NCI-H460 (cell line): ENCODE data around the gene RPS4Y1. TPM values are rescaled to one million over a fixed set of nuclear protein-coding genes. Genes with fewer than 3 reads are reported as not detected.
"Not testable (repeated sequence)": the region's sequence is repeated elsewhere in the genome, so short reads cannot be mapped to it uniquely, and the experiment has no call there.

ENCODE experiments used
- DNase-seq: peaks from one replicate; pipeline ENCODE4 v3.0.0-alpha.2; 2016; ENCODE audit warnings: low read depth; ENCODE audit errors: extremely low read depth
- polyA plus RNA-seq: library from polyadenylated mRNA; depleted of rRNA; stranded (reverse); fragments of >200 nt; gene quantifications from 2 replicates; pipeline ENCODE4 v1.2.3, GENCODE V29; 2014; cell fraction: nucleus; rRNA removed
- total RNA-seq: library from RNA; depleted of rRNA; stranded (reverse); fragments of >200 nt; shearing (Covaris generic); gene quantifications from 2 replicates; pipeline ENCODE4 v1.2.3, GENCODE V29; 2014; rRNA removed

The RPS4Y1 gene
- total RNA-seq, result 812 and 946 TPM in 2 replicates
- 487 and 575 TPM in 2 replicates for polyA plus RNA-seq

DNA sequence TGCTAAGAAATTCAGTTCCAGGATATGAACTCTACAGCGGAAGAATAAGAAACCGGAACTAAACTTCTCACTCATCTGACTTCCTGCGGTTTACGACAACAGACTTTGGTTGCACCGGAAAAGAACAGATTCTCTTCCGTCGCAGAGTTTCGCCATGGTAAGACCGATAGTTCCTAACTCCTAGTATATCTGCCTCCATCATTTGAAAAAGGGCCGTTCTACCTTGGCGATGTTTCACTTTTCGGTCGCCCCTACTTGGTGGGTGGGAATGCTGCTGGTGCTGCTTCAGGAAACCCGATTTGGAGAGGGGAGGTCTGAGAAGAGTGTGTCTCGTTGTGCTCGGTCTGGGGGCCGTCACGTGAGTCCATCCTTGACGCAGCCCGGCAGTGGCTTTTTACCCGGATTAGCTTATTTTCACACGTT lies at the start of gene RPS4Y1:
TSS of gene RPS4Y1 (plus strand) at position 132 of the 423 bp plus-strand sequence. CDS start at position 155, 23 bp downstream.
- peak; percentile 72 for DNase-seq

DNA sequence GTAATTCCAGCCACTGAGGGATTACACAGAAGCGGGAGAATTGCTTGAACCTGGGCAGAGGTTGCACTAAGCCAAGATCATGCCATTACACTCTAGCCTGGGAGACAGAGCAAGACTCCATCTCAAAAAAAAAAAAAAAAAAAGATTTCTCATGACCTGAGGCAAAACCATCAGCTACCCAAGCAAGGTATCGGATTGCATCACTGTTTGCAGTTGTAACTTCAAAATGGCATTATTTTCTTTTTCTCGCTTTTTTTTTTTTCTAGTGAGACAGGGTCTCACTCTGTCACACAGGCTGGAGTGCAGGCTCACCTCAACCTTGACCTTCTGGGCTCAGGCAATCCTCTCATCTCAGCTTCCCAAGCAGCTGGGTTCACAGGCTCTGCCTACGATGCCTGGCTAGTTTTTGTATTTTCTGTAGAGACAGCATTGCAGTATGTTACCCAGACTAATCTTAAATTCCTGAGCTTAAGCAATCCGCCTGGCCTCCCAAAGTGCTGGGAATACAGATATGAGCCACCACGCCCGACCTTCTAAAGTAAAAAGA lies 44.4 kb upstream of the RPS4Y1 start:
- DNase-seq, result no peak

DNA sequence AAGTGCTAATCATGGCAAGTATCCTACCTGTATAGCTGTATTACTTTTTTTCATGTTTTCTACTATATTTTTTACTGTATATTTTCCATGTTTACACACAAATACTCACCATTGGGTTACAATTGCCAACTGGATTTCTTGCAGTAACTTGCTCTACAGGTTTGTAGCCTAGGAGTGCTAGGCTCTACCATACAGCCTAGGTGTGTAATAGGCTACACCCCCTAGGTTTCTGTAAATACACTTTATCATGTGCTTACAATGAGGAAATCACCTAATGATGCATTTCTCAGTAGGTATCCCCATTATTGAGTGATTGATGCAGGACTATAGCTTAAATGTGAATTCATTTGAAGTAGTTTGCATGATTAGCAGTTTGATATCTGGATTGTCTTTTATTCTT lies 43.4 kb upstream of the RPS4Y1 start:
- no peak for DNase-seq

DNA sequence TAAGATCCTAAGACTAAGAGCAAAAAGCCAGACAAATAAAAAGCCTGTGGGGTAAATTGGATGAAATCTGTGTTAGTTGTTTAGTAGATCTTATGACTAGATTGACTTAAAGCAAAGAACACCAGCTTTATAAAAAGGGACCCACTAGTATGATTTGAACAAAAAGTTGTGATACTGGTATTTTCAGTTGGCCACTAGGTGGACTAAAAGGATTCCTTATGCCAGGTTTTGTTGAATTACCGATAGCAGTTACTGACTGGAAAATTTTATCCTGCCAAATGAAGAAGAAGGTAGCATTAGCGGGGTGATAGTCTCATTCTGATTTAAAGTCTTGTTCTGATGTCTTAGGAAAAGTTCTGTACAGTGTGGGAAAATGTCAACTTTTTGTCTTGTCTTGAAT lies 41.2 kb upstream of the RPS4Y1 start:
- DNase-seq, result peak; percentile 11

DNA sequence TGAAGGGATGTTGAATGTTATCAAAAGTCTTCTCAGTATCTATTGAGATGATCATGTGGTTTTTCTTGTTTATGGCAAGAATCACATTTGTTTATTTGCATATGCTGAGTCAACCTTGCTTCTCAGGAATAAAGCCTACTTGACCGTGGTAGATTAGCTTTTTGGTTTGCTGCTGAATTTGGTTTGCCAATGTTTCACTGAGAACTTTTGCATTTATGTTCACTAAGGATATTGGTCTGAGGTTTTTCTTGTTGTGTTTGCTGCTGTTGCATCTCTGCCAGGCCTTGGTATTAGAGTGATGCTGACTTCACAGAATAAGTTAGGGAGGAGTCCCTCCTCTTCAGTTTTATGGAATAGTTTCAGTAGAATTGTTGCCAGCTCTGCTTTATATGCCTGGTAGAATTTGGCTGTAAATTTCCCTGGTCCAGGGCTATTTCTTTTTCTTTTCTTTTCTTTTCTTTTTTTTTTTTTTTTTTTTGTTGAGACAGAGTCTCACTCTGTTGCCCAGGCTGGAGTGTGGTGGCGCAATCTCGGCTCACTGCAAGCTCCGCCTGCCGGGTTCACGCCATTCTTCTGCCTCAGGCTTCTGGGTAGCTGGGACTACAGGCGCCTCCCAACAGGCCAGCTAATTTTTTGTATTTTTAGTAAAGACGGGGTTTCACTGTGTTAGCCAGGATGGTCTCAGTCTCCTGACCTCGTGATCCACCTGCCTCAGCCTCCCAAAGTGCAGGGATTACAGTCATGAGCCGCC lies 24.1 kb upstream of the RPS4Y1 start:
- not testable (repeated sequence) for DNase-seq

DNA sequence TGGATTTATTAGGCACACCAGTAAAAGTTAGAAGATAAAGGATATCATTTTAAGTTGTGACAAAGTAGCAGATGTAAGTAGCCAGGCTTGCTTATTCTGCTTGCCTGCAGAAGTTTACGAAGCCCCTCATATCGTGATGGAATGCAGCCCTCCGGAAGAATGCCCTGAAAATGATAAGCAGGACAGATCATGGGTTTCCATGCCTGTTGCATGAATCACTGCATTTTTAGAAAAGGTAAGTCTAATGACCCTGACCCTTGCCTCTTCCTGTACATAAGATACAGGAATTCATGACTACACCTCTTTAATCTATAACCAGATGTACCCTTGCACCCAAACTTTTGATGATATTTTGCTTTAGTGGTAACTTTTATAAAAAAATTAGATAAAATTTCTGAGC lies 16.9 kb upstream of the RPS4Y1 start:
- DNase-seq, result no peak

DNA sequence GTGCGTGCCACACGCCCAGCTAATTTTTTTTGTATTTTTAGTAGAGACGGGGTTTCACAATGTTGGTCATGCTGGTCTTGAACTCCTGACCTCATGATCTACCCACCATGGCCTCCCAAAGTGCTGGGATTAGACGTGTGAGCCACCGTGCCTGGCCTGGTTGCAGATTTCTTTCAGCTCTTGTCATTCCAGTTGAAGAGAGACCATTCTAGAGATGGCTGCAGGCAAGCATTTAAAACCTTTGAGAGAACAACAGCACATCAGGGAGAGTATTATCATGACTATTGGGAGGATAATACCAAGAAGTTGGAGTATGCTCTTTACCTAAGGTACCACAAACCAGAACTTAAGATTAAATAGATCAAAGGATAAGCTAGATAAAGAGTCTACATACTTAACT lies 12.9 kb upstream of the RPS4Y1 start:
- DNase-seq, result no peak

DNA sequence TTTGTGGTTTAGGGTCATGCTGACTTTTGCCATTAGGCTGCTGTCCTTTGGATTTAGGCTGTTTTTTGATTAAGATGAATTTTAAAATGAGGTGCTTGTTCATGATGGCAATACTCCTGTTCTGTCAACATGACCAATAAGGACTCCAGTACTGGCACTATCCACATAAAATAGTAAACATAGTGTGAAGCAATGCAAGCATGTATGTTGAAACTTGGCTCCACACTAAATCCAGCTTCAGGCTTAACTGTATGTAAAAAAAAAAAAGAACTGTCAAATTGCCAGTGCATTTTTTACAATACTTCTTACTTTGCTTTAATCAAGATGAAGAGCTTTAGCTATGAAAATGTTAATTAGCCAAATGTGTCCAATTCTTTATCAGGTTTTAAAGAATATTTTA lies 6.2 kb upstream of the RPS4Y1 start:
- no peak for DNase-seq

DNA sequence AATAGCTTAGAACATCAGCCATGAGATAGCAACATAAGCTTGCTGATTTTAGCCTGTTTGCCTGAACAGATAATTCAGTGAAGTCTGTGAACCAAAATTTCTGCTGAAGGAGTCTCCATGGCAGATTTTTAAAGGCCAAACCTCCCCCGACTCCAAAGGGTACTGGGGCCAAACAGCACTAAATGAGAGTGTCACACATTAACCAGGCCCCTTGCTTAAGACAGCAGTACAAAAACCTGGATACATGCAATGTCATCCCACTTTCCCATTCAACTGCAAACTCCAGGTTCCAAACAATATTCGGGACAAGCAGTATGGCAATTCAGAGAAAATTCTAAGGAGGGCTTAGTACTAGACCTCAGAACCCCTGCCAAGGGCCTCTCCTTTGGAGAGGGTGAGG lies 4.3 kb upstream of the RPS4Y1 start:
- no peak for DNase-seq

DNA sequence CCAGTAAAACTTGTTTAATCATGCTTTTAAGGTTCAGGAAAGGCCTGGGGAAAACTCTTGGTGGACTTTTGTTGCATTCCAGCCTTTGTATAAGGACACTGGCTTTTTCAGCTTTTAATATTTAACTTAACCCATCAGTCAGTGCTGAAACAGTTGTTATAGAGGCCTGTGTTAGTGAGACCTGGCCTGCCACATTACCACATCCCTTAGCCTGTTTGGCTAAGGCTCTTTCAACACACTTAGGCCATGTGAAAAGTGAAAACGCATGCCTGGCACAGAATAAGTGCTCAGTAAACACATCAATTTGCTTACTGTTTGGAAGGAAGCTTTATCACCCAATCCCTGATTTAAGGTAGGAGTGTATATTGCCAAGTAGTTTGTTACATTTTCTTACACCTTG lies 3.5 kb upstream of the RPS4Y1 start:
- DNase-seq, result no peak

DNA sequence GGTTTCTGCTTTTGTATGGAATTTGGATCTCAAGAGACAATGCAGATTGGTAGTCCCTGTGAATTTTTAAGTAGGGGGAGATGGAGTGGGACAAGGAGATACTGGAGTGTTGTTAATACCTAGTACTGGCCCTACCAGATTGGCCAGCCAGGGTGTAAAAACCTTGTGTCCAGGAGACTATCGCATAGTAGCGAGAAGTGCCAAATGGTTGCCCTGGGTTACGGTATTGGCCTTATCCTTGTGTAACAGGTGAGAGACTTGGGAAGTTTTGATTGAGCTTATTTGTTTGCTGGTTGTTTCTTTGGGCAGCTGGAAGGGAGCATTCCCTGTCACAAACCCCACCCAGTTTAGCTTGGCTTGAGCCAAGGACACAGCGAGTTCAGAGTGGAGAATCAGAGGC lies 5.4 kb downstream of the RPS4Y1 start:
- DNase-seq, result no peak

DNA sequence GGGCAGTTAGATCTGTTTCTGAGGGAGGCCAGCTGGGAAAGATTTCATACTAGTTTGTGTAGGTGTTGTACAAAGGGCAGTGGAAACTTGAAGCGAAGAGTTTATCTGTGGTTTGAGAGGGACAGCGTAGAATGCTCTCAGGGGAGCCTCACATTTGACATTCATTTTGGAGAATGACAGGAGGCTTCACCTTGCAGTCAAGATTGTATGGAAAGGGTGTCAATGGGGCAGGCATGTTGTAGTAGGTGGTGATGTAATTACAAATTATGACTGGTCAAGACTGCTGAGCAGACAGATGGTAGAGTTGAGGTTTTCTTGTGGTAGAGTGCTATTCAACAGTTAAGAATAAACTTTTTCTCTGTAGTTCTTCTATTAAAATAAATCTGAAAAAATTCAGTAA lies 7.0 kb downstream of the RPS4Y1 start:
- DNase-seq, result no peak

DNA sequence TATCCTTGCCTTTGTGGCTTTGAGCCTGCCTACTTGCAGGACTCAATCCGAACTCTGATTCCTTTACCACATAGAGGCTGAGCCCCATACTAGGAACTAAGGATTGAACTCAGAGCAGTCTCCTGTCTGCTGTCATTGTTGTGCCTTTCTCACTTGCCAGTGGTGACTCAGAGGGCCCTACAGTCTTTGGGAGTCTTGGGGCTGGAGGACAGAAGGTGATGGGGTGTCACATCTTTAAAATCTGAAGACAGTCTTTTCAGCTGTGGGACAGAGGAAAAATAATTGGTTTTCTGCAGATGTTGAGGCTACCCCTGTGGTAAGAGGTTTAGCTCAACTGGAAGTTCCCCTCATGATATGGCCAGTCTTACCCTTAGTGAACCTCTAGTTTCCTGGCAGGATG lies 8.0 kb downstream of the RPS4Y1 start:
- no peak for DNase-seq

DNA sequence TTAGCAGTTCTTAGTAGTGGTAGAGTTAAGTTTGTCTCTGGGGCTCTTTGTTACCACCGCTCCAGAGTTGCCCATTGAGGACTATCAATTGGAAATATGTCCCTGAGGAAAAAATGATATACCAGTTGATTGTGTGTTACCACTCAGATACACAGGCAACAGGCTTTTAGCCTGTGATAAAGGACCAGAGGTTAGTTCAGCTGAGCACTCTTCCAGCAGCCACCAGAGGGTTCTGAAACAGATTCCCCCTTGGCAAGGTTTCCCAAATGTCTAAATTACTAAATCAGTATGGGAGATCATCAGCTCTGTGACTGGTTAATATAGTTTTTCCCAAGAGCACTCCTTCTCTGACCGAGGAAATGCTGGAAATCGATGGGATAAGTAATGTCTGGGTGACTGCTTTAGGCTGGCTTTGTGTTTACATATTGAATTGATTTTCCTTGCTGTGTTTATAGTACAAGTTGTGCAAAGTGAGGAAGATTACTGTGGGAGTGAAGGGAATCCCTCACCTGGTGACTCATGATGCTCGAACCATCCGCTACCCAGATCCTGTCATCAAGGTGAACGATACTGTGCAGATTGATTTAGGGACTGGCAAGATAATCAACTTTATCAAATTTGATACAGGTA lies 12.9 kb downstream of the RPS4Y1 start:
- no peak for DNase-seq

DNA sequence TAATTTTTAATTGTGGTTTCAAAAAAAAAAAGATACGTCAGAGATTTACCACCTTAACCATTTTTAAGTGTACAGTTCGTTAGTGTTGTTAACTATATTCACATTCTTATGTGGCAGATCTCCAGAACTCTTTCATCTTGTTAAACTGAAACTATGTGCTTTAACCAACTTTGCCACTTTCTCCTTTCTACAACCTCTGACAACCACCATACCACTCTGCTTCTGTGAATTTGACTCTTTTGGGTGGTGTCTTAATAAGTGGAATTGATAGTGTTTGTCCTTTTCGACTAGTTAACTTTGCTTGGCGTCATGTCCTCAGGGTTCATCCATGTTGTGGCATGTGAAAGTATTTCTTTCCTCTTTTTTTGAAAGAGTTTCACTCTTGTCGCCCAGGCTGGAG lies 15.7 kb downstream of the RPS4Y1 start:
- DNase-seq, result no peak

DNA sequence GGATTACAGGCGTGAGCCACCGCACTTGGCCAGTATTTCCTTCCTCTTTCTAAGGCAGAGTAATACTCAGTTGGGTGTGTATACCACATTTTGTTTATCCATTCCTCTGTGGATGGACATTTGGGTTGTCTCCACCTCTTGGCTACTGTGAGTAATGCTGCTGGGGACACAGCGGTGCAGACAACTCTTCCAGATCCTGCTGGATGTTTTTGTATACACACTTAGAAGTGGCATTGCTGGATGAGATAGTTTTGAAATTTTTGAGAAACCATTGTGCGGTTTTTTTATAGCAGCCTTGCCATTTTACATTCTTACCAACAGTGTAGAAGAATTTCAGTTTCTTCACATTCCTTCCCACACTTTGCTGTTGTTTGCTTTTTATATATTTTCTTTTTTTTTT lies 16.3 kb downstream of the RPS4Y1 start:
- peak; percentile 55 for DNase-seq

DNA sequence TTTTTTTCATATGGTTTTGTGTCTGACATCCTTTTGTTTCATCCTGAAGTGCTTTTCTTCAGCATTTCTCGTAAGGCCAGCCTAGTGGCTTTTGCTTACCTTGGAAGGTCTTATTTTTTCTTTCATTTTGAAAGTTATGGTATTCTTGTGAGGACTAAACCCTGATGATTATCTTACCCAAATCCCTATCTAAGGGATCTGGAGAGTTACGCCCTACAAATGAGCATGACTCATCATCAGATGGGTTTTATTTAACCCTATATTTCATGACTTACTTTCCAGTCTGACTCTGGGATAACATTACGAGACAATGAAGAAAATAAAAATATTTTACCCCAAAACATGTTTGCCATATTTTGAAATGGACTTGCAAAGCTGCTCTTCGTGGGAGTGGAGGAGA lies 18.4 kb downstream of the RPS4Y1 start:
- no peak for DNase-seq

DNA sequence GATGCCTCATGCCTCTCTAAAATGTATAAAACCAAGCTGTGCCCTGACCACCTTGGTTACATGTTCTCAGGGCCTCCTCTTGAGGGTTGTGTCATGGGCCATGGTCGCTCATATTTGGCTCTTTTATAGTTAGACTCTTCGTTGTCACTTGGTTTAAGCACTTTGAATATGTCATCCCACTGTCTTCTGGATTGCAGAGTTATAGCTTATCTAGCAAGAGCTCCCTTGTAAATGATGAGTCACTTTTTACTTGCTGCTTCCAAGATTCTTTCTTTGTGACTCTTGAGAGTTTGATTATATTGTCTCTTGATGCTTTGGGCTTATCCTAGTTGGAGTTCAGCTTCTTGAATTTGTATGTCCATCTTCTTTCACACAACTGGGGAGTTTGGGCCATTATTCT lies 19.1 kb downstream of the RPS4Y1 start:
- peak; percentile 21 for DNase-seq

DNA sequence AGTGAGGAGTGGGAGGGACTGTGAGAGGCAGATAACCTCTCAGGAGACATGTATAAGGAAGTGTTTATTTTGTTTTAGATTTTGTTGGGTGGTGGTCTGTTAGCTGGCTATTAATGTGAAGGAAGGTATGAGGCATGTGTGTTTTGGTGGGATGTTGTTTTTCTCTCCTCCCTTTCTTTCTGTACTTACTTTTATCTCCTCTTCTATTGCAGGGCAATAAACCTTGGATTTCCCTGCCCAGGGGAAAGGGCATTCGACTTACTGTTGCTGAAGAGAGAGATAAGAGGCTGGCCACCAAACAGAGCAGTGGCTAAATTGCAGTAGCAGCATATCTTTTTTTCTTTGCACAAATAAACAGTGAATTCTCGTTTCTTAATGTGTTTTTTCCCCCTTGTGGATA lies 25.2 kb downstream of the RPS4Y1 start:
- DNase-seq, result no peak

DNA sequence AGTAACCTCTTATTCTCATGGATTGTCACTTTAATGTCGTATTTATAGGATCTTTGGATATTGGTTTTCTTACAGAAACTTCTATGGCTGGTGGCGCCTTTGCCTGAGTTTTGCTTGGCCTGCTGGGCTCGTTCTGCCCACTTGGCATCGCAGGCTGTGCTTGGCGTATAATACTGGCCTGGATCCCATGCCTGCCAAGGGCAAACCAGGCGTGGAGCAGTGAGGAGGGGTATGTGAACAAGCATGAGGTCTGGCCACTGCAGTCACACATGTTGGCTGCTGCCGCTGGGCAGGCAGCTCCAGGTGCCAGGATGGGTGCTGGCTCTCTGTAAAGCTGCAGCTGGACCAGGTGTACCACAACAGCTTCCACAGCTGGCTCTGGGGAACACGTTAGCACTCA lies 26.1 kb downstream of the RPS4Y1 start:
- no peak for DNase-seq

DNA sequence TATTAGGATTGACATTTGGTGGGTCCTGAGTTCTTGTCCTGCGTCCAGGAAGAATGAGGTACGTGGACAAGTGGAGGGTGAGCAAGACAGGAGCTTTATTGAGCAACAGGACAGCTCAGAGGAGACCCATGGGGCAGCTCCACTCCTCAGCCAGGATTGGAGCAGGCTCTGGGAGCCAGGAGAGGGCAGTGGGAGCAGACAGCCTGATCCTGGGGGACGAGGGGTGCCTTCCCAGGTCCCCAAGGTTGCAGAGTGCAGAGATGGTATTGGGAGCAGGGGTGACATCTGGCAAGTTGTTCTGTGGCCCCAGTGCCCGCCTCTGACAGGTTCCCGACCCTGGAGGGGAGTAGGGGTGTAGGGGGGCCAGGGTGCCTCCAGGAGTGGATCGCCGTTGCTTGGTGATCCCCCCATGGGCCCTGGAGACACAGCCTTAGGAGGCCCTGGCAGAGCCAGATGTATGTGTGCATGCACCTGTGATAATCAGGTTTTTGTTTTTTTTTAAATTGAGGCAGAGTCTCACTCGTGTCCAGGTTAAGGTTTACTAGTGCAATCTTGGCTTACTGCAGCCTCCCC lies 26.7 kb downstream of the RPS4Y1 start:
- no peak for DNase-seq

DNA sequence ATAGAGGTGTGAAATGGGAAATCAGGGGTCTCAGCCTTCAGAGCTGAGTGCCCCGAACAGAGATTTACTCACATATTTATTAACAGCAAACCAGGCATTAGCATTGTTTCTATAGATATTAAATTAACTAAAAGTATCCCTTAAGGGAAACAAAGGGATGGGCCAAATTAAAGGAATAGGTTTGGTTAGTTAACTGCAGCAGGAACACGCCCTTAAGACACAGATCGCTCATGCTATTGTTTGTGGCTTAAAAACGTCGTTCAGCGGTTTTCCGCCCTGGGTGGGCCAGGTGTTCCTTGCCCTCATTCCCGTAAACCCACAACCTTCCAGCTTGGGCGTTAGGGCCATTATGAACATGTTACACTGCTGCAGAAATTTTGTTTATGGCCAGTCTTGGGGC lies 30.8 kb downstream of the RPS4Y1 start:
- DNase-seq, result not testable (repeated sequence)
